GM19372 (cell line): Measurements from ENCODE around the gene PAK1.

Experiments
- ATAC-seq: cut with Tn5 transposase; IDR thresholded peaks from one replicate; pipeline ENCODE4 v1.9.1; 2021; ENCODE audit warnings: mild to moderate bottlenecking, low read depth, moderate library complexity; ENCODE audit not compliant: unreplicated experiment

The PAK1 gene

DNA sequence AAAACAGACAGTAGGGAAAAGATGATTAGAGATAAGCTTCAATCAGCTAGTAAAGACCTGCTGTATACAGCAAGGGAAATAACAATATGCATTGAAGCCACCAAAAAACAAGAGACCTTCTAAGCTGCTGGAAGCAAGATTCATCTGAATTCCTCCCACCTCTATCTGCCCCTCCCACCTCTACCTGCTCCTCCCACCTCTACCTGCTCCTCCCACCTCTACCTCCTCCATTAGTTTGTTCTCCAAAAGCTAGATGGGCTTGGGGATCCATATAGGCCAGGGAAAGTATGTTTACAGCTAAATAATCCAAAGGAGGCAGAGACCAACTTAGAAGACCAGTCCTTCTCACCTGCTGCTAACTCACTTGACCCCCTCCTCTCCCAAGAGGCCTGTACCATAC is 33.2 kb downstream of the PAK1 start:
- no peak for ATAC-seq

DNA sequence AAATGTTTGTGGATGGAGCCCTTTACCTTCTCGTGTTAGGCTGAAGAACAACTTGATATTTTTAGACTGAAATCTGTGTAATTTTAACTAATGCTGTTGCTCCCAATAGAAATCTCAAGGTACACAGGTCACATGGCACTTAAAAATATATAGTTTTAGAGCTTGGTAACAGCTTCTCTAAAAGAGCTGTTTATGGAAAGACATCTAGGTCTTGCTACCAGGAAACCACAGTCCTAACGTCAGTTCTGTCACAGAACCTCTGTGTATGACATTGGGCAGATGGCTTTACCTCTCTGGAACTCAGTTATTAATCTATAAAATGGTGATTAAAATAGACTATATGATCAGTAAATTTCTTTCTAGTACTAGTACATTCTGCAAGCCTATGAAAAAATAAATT is 35.4 kb downstream of the PAK1 start:
- peak; percentile 67 for ATAC-seq

DNA sequence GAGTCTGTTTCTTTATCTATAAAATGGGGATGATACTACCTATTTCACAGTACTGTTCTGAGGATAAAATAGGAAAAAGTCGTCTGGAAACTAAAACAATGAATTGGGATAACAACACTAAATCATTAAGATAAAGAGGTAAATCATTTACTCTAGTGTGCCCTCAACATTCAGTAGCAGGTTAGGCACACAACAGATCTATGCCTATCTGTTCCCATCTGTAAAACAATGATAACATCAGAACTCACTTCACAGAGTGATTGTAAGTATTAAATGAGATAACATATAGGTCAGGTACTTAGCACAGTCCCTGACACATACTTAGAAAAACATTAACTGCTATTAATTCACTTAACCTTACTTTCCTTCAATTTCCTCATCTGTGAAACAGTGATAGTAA is 36.9 kb downstream of the PAK1 start:
- ATAC-seq: no peak

DNA sequence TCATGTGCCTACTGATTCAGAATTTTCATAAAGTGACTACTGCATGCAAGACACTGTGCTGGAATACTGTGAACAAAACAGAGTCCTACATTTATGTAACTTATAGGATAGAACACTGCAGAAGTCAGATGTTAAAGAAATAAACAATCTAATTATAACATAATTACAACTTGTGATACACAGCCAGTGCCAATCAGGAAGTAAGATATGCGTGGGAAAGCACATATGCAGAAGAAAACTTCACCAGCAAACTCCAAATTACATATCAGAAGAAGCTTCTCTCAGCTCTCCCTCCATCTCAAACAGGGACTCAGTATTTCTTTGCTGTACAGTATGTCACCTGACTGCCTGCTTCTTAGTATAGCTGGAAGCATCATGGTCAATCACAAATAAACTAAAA is 37.4 kb downstream of the PAK1 start:
- no peak for ATAC-seq

DNA sequence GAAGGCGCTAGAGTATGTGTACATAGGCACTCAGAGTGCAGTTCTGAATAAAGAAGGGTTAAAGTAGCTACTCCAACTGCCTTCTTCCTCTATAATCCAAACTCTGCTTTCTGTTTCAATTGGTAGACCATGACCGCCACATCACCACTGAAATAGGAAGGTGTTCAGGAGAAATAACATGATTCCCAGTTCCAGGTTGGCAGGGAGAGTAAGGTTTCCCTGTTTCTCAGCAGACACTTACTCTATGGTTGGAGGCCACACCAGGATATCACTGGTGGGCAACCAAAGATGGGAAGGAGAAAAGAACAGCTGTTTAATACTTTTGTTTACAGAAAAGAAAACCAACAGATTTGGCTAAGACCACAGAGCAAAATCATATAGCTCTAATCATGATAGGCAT is 37.9 kb downstream of the PAK1 start:
- no peak for ATAC-seq

- ATAC-seq: no peak
Observed at GRCh38 chr11:77431813-77432212, 42.1 kb downstream of the PAK1 start.

- ATAC-seq: no peak
Observed at GRCh38 chr11:77428598-77428997, 45.3 kb downstream of the PAK1 start.

DNA sequence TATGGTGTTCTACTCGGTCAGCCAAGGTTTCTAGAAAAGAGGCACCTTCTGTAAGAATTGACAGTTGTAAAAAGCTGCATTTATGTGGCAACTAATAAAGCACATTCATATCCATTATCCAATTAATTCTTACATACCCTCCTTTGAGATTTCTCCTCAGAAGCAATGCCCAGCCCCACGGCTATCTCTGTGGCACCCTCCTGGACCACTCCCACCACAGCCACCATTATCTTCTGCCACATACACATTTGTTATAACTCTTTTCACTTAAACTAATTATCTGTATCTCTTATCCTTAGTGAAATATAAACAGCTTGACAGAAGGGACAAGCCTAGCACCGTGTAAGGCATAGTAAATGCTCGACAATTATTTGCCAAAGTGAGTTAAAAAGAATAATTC is 48.5 kb downstream of the PAK1 start:
- ATAC-seq: no peak

GRCh38 chr11:77424644-77425043 is 49.2 kb downstream of the PAK1 start:
- no peak for ATAC-seq

DNA sequence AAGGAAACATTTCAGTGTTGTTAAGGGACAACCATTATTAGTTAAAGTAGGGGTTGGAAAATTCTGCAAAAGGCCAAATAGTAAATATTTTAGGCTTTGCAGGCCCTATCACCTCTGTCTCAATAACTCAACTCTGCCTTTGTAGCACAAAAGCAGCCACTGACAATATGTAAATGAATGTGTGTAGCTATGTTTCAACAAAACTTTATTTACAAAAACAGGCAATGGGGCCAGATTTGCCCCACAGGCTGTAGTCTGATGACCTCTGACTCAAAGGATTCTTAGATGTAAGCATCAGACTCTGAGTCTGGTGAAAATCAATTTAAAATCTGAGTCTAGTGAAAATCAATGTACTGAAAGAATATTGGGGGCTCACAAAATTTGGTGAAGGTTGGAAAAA is 50.3 kb downstream of the PAK1 start:
- no peak for ATAC-seq

GRCh38 chr11:77422687-77423086 is 51.2 kb downstream of the PAK1 start:
- no peak for ATAC-seq

- no peak for ATAC-seq
Observed at GRCh38 chr11:77421041-77421723, 52.7 kb downstream of the PAK1 start.

DNA sequence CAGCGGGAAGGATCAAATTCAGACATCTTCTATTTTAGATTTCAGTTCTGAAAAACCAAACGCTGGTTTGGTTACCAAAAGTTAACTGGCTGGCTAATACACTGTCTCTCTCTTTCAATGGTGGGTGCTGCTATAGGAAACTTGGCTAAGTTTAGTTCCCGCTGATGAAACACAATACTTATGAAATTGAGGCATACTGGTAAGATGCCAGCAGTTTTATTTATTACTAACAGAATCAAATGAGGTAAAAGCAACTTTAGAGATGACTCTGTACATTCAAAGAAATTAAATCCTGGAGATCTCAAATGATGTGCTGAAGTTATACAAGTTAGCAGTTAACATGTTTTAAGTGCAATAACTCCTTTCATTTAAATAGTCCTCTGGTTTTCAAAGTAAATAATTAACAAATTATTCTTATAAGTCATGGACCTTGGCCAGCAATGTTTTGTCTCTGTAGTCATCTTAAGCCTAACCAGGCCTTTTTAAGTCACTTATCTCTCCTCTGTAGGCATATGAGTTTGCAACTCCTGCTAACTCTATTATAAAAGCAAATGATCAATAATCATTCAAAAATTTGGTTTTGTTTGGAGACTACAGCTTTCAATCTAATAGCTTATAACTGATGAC is 54.8 kb downstream of the PAK1 start:
- ATAC-seq: no peak

GRCh38 chr11:77418155-77418970 is 55.5 kb downstream of the PAK1 start:
- ATAC-seq: no peak

- ATAC-seq: no peak
Observed at GRCh38 chr11:77416357-77416756, 57.5 kb downstream of the PAK1 start.

DNA sequence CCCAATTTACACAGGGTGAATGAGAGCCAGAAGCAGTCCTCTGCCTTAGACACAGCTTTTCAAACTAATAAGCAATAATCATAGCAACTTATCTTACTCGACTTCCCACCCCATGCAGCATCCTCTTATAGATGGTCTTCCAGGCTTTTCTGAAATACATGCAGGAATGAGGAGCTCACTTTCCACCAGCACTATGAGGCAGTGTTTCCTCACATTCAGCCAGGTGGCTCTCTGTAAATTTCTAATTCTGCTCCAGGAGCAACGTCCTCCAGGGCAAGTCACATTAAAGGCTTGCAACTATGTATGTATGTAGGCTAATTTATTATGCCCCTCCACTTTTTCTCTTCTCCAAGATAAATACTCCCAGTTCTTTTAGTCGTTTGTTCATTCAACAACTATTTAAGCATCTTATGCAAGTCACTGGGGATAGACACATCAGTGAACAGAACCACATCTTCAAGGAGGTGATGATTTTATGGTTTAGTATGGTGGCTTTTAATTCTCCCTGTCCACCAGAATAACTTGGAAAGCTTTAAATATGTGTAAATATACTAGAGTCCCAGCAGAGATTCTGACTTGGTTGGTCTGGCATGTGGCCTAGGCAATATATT is 59.9 kb downstream of the PAK1 start:
- ATAC-seq: no peak

DNA sequence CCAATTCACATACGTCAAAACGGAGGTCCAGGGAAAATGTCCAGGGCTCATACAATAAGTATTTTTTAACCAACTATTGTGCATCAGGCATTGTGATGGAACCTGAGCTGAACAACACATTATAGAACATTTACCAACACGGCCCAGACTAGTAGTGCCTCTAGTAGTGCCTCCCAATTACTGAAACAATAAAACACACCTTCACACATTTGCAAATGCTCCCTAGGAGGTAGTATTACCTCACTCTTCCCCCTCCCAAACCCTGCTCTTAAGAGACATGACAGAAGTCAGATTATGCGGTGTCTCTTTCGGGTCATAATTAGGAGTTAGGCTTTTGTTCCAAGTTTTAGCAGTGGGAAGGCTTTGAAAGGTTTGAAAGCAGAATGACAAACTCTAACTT is 61.1 kb downstream of the PAK1 start:
- ATAC-seq: no peak

GRCh38 chr11:77411717-77412441 is 62.0 kb downstream of the PAK1 start:
- ATAC-seq: peak; percentile 90

- ATAC-seq: peak; percentile 45
Observed at GRCh38 chr11:77411137-77411707, 62.7 kb downstream of the PAK1 start.
